OCI-LY7 (cell line): Measurements from ENCODE around the gene FGFBP3.

Source experiments
- CTCF ChIP-seq: fragments of 200-600 bp; sonication (generic); conservative IDR thresholded peaks from 2 replicates; pipeline ENCODE4 v1.5.1; 2014; ENCODE audit warnings: mild to moderate bottlenecking, antibody characterized with exemption, low read length, moderate library complexity, mixed read lengths
- EZH2phosphoT487 ChIP-seq: fragments of 200-600 bp; sonication (generic); IDR thresholded peaks from 2 replicates; pipeline ENCODE4 v1.6.1; 2018; ENCODE audit warnings: low read depth, borderline replicate concordance, mild to moderate bottlenecking, mixed run types, antibody characterized with exemption, low read length, moderate library complexity, mixed read lengths

- TF ChIP-seq CTCF = no peak
- no peak for TF ChIP-seq EZH2phosphoT487
Observed at GRCh38 chr10:91864099-91864498, 45.2 kb downstream of the FGFBP3 start.
